Choroid plexus epithelial cell (primary cell): ENCODE measurements around the gene DNAH2.

Experiments used
- DNase-seq: peaks from one replicate; pipeline ENCODE4 v3.0.0-alpha.2; 2010; ENCODE audit warnings: low read depth
- H3K4me3 ChIP-seq: 2 replicates; pipeline ENCODE4 v1.5.1; 2011; ENCODE audit warnings: low read depth, mild to moderate bottlenecking, control low read depth, low read length, moderate library complexity
- TF ChIP-seq, protein P1 (sequence below): conservative IDR thresholded peaks from 2 replicates; pipeline ENCODE4 v1.5.1; 2011; ENCODE audit warnings: low read depth, mild to moderate bottlenecking, control low read depth, inconsistent platforms, low read length, moderate library complexity

DNAH2 gene

DNA sequence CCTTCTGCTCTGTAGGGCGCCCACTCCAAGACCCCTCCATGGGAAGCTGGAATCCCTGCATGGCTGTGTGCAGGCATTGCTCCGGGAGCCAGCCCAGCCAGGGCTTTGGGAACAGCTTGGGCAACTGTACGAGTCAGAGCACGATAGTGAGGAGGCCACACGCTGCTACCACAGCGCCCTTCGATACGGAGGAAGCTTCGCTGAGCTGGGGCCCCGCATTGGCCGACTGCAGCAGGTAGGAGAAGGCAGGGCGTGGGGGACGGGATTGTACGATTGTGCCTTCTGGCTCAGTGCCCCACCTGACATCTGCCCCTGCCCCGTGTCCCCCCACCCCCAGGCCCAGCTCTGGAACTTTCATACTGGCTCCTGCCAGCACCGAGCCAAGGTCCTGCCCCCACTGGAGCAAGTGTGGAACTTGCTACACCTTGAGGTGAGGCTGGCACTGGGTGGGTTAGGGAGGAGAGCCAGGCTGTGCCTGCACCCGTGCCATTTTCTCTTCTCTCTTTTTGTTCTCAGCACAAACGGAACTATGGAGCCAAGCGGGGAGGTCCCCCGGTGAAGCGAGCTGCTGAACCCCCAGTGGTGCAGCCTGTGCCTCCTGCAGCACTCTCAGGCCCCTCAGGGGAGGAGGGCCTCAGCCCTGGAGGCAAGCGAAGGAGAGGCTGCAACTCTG is 128.7 kb downstream of the DNAH2 start:
- H3K4me3 ChIP-seq = no peak overlapping the region
- no peak for DNase-seq
- TF ChIP-seq, protein P1, sequence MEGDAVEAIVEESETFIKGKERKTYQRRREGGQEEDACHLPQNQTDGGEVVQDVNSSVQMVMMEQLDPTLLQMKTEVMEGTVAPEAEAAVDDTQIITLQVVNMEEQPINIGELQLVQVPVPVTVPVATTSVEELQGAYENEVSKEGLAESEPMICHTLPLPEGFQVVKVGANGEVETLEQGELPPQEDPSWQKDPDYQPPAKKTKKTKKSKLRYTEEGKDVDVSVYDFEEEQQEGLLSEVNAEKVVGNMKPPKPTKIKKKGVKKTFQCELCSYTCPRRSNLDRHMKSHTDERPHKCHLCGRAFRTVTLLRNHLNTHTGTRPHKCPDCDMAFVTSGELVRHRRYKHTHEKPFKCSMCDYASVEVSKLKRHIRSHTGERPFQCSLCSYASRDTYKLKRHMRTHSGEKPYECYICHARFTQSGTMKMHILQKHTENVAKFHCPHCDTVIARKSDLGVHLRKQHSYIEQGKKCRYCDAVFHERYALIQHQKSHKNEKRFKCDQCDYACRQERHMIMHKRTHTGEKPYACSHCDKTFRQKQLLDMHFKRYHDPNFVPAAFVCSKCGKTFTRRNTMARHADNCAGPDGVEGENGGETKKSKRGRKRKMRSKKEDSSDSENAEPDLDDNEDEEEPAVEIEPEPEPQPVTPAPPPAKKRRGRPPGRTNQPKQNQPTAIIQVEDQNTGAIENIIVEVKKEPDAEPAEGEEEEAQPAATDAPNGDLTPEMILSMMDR = no peak

DNA sequence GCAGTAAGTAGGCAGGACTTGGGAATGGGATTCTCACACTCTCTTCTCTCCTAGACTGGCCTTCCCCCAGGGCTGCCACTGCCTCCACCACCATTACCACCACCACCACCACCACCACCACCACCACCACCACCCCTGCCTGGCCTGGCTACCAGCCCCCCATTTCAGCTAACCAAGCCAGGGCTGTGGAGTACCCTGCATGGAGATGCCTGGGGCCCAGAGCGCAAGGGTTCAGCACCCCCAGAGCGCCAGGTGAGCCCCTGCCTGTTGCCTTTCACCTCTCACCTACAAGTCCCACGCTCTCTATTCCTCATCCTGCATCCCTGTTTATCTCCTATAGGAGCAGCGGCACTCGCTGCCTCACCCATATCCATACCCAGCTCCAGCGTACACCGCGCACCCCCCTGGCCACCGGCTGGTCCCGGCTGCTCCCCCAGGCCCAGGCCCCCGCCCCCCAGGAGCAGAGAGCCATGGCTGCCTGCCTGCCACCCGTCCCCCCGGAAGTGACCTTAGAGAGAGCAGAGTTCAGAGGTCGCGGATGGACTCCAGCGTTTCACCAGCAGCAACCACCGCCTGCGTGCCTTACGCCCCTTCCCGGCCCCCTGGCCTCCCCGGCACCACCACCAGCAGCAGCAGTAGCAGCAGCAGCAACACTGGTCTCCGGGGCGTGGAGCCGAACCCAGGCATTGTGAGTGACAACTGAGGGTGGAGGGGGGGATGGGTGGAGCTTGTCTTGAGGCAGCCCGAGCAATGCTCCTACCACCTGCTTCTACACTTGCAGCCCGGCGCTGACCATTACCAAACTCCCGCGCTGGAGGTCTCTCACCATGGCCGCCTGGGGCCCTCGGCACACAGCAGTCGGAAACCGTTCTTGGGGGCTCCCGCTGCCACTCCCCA is 129.5 kb downstream of the DNAH2 start:
- no peak overlapping the region for H3K4me3 ChIP-seq
- TF ChIP-seq, protein P1 = no peak
- DNase-seq = no peak

DNA sequence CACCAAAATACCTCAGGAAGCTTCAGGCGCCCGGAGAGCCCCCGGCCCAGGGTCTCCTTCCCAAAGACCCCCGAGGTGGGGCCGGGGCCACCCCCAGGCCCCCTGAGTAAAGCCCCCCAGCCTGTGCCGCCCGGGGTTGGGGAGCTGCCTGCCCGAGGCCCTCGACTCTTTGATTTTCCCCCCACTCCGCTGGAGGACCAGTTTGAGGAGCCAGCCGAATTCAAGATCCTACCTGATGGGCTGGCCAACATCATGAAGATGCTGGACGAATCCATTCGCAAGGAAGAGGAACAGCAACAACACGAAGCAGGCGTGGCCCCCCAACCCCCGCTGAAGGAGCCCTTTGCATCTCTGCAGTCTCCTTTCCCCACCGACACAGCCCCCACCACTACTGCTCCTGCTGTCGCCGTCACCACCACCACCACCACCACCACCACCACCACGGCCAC is 130.6 kb downstream of the DNAH2 start:
- no peak for DNase-seq
- no peak overlapping the region for H3K4me3 ChIP-seq

DNA sequence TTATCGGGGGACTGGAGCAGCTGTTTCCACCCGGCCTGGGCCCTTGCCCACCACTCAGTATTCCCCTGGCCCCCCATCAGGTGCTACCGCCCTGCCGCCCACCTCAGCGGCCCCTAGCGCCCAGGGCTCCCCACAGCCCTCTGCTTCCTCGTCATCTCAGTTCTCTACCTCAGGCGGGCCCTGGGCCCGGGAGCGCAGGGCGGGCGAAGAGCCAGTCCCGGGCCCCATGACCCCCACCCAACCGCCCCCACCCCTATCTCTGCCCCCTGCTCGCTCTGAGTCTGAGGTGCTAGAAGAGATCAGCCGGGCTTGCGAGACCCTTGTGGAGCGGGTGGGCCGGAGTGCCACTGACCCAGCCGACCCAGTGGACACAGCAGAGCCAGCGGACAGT is 131.2 kb downstream of the DNAH2 start:
- H3K4me3 ChIP-seq = no peak overlapping the region

More for the DNA sequence above, 130.6 kb downstream of the DNAH2 start:
- TF ChIP-seq, protein P1 = no peak

DNA sequence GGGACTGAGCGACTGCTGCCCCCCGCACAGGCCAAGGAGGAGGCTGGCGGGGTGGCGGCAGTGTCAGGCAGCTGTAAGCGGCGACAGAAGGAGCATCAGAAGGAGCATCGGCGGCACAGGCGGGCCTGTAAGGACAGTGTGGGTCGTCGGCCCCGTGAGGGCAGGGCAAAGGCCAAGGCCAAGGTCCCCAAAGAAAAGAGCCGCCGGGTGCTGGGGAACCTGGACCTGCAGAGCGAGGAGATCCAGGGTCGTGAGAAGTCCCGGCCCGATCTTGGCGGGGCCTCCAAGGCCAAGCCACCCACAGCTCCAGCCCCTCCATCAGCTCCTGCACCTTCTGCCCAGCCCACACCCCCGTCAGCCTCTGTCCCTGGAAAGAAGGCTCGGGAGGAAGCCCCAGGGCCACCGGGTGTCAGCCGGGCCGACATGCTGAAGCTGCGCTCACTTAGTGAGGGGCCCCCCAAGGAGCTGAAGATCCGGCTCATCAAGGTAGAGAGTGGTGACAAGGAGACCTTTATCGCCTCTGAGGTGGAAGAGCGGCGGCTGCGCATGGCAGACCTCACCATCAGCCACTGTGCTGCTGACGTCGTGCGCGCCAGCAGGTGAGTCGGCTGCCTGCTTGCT is 131.7 kb downstream of the DNAH2 start:
- DNase-seq = no peak
- H3K4me3 ChIP-seq = no peak overlapping the region
- TF ChIP-seq, protein P1 = no peak

More for the DNA sequence above, 131.2 kb downstream of the DNAH2 start:
- DNase-seq = no peak
- TF ChIP-seq, protein P1 = no peak

DNA sequence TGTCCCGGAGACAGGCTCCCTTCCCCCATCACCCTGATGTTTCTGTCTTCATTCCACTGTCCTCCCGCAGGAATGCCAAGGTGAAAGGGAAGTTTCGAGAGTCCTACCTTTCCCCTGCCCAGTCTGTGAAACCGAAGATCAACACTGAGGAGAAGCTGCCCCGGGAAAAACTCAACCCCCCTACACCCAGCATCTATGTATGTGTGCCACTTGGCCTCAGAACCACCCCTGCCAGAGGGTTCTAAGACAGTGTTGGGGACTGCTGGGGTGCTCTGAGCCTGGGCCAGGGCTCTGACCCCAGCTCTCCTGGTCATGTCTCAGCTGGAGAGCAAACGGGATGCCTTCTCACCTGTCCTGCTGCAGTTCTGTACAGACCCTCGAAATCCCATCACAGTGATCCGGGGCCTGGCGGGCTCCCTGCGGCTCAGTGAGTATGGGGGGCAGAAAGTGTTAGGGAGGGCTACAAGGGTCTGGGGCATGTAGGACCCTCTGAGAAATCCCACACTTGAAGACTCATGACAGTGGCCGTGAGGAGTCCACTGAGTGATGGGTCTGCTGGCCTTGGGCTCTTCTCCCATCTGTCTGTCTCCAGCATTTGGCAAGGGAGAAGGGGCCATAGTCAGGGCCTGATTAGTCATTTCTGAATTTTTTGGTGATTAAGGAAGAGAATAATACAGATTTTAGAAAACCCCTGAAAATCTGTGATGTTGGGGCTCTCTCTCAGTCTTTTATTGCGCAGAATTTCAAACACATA is 132.4 kb downstream of the DNAH2 start:
- no peak for DNase-seq
- TF ChIP-seq, protein P1 = no peak
- no peak overlapping the region for H3K4me3 ChIP-seq
